DMS53 (cell line): Measurements from ENCODE around the gene TRAPPC5.
A peak's percentile ranks its signal among the peaks of the same experiment; 100 is the strongest.

Source experiments
- DNase-seq: peaks from one replicate; lab custom pipeline; 2025; lab: John Stamatoyannopoulos, UW

Gene TRAPPC5

GRCh38 chr19:7680606-7681339, at the start of gene TRAPPC5:
Gene TRAPPC5, plus strand, starts transcription at chr19:7680833. Its CDS starts 1,421 bp downstream, at chr19:7682254.
- peak; percentile 86 for DNase-seq

GRCh38 chr19:7631577-7631976, 49.1 kb upstream of the TRAPPC5 start:
- DNase-seq = no peak

- no peak for DNase-seq
Observed at GRCh38 chr19:7632340-7633203, 48.1 kb upstream of the TRAPPC5 start.

GRCh38 chr19:7633698-7634097, 46.9 kb upstream of the TRAPPC5 start, which contains the start of gene PCP2:
Gene PCP2, minus strand, starts transcription at chr19:7633719. Its CDS starts 262 bp downstream, at chr19:7633457.
- DNase-seq = no peak

GRCh38 chr19:7635670-7636069, 45.0 kb upstream of the TRAPPC5 start:
- DNase-seq = no peak

DNA sequence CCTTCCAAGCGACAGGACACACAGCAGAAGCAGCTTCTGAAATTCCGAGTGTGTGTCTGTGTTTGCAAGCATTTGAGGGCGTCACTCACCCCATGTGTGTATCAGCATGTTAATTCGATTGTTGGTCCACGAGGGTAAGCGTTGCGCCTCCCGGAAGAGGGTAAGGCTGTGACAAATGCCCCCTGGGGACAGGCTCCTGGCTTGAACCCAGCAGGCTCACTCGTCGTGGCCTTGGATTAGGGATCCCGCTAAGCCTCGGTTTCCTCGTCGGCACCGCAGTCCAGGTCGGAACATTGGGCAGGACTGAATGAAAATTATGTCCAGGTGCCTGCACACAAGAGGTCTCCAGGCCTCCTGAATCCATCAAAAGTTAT, 44.3 kb upstream of the TRAPPC5 start:
- no peak for DNase-seq

DNA sequence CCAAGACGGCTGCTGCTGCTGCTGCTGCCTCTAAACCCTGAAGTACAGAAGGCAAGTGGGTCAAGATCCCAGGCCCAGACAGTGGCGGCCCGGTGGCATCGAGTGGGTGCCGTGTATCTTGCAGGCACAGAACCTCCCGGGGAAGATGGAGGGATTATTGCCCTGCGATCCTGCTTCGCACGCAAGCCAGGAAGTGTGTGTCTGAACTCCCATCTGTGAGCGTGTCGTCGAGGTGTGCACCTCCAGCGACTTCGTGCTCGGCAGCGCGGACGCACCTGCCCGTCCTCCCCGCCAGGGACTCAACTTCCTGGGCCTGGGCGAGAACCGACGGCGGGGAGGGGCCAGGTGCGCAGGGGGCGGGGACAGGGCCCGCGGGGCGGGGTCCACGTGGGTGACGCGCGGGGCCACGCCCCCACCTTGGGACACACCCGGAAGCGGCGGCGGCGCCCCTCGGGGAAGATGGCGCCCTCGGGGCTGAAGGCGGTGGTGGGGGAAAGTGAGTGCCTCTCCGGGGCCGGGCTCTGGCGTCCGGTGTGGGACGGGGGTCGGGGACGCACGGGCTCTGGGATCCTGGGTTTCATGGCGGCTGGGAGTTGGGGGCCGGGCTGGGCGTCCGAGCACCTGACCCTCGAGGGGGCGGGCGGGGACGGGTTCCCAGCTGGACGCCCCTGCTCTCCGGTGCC, 43.8 kb upstream of the TRAPPC5 start, which contains the start of gene STXBP2:
Gene STXBP2 (plus strand): TSS at position 420 of the 683 bp plus-strand sequence. CDS start 40 bp downstream, at position 460.
- DNase-seq = peak; percentile 93

GRCh38 chr19:7637374-7638256, 43.0 kb upstream of the TRAPPC5 start:
- peak; percentile 52 for DNase-seq

GRCh38 chr19:7638802-7639465, 41.7 kb upstream of the TRAPPC5 start:
- DNase-seq = no peak

DNA sequence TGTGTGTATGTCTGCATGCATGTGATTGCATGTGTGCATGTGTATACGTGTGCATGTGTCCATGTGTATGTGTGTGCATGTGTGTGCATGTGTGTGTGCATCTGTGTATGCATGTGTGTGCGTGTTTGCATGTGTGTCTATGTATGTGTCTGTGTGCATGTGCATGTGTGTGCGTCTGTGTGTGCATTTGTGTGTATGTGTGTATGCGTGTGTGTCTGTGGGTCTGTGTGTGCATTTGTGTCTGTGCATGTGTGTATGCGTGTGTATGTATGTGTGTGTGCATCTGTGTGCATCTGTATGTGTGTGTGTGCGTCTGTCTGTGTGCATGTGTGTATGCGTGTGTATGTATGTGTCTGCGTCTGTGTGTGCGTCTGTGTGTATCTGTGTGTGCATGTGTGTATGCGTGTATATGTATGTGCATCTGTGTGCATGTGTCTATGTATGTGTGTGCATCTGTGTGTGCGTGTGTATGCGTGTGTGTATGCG, 40.7 kb upstream of the TRAPPC5 start:
- no peak for DNase-seq

- DNase-seq = no peak
Observed at GRCh38 chr19:7640803-7641202, 39.8 kb upstream of the TRAPPC5 start.

DNA sequence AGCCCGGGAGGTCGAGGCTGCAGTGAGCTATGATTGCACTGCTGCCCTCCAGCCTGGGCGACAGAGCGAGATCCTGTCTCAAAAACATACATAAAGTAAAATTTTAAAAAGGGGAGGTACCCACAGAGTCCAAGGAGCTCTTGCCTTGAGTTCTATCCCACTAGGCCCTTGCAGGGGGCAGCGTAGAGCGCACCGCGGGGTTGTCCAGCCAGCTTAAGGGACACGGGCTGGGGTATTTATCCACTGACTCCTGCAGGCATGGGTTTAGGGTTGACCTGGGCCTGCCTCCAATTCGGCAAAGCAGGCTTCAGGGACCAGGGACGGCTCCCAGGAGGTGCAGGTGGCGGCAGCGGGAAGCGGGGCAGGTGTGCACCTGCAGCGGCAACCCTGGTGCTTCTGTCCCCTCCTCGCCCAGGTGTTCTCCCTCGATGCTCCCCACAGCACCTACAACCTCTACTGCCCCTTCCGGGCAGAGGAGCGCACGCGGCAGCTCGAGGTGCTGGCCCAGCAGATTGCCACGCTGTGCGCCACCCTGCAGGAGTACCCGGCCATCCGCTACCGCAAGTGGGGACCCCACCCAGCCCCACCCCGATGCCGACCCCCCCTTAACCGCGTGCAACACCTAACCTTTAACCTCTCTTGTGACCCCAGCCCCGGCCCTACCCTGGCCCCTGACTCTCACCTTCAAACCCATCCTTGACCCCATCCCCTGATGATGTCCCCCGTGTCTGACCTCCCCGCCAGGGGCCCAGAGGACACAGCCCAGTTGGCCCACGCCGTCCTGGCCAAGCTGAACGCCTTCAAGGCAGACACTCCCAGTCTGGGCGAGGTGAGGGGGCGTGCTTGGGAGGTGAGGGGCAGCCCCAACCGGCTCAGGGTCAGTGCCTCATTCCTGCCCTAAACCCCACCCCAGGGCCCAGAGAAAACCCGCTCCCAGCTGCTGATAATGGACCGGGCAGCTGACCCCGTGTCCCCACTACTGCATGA, 39.0 kb upstream of the TRAPPC5 start:
- DNase-seq = no peak

DNA sequence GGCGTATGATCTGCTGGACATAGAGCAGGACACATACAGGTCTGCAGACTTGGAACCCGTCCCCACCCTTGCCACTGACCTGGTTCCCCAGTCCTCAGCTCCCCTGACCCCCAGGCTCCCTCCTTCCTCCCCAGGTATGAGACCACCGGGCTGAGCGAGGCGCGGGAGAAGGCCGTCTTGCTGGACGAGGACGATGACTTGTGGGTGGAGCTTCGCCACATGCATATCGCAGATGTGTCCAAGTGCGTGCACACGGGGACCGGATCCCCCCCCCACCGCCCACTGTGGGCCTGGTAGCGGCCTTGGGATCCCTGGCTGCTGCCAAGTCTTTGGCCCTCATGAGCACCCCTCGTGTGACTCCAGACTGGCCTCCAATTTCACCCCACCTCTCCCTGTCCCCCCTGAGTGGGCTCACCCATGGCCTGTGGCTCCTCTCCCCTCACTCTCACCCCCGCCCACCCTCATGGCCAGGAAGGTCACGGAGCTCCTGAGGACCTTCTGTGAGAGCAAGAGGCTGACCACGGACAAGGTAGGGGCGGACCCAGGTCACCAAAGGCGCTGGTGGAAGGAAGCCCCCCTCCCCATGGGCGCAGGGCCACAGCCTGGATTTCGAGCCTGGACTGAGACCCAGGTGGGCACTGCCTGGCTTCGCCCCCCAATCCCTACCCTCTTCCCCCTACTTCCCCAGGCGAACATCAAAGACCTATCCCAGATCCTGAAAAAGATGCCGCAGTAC, 38.2 kb upstream of the TRAPPC5 start:
- DNase-seq = no peak

- no peak for DNase-seq
Observed at GRCh38 chr19:7643031-7643415, 37.6 kb upstream of the TRAPPC5 start.

DNA sequence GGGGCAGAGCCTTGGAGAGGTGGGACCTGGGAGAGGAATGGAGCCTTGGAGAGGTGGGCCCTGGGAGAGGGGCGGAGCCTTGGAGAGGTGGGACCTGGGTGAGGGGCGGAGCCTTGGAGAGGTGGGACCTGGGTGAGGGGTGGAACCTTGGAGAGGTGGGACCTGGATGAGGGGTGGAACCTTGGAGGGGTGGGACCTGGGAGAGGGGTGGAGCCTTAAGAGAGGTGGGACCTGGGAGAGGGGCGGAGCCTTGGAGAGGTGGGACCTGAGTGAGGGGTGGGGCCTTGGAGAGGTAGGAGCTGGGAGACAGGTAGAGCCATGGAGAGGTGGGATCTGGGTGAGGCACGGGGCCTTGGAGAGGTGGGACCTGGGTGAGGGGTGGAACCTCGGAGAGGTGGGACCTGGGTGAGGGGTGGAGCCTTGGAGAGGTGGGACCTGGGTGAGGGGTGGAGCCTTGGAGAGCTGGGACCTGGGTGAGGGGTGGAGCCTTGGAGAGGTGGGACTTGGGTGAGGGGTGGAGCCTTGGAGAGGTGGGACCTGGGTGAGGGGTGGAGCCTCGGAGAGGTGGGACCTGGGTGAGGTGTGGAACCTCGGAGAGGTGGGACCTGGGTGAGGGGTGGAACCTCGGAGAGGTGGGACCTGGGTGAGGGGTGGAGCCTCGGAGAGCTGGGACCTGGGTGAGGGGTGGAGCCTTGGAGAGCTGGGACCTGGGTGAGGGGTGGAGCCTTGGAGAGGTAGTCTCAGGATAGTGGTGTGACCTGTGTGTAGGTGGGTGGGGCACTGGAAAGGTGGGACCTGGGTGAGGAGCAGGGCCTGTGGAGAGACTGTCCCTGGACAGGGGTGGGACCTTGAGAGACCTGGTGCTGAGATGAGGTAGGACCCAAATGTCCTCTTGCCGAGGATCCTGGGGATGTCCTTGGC, 36.7 kb upstream of the TRAPPC5 start:
- DNase-seq = peak; percentile 44

DNA sequence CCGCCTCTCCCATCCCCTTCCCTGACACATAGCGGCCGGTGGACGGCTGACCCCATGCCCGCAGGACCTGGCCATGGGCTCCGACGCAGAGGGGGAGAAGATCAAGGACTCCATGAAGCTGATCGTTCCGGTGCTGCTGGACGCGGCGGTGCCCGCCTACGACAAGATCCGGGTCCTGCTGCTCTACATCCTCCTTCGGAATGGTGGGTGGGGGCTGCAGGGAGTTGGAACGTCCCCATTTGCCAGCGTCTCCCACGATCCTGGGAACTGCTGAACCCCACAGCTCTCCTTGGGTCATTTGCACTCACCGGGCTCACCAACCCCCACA, 36.1 kb upstream of the TRAPPC5 start:
- DNase-seq = no peak

GRCh38 chr19:7645163-7645562, 35.5 kb upstream of the TRAPPC5 start:
- no peak for DNase-seq
